Measurements from ENCODE around the gene RHBDL3. TPM values are rescaled to one million over a fixed set of nuclear protein-coding genes. Genes with fewer than 3 reads are reported as not detected.

Gene RHBDL3
- 0.26 TPM in 1 of 2 replicates, not detected in the other for total RNA-seq

GRCh38 chr17:32265192-32265923 is at the start of gene RHBDL3:
Gene RHBDL3 (plus strand): TSS chr17:32265832. CDS start chr17:32266190, 358 bp downstream.

GRCh38 chr17:32341857-32342602 is 76.4 kb downstream of the RHBDL3 start, which contains the start of gene C17orf75:
Gene C17orf75 (minus strand): TSS chr17:32342173. CDS start chr17:32342139, 34 bp downstream.

GRCh38 chr17:32349854-32350665 is 84.4 kb downstream of the RHBDL3 start, which contains the start of gene ZNF207:
Gene ZNF207 (plus strand): TSS chr17:32350157. CDS start chr17:32350286, 129 bp downstream.

Other genes starting within 250 kb of the RHBDL3 start
- gene RHOT1, start 123.3 kb upstream of the RHBDL3 start, total RNA-seq = 24.6 and 29.0 TPM in 2 replicates
- gene C17orf75, start 76.3 kb downstream of the RHBDL3 start, total RNA-seq = 9.2 and 12.9 TPM in 2 replicates
- 115 and 154 TPM in 2 replicates for gene ZNF207, start 84.3 kb downstream of the RHBDL3 start, total RNA-seq
- 28.8 and 61.5 TPM in 2 replicates for gene PSMD11, start 178.7 kb downstream of the RHBDL3 start, total RNA-seq
- gene CDK5R1, start 221.2 kb downstream of the RHBDL3 start, total RNA-seq = 1.4 and 2.1 TPM in 2 replicates

Measured in epithelial cell of alveolus of lung (primary cell).